Dedifferentiated amniotic fluid mesenchymal stem cell (primary cell): ENCODE results near the gene COL4A1.

ENCODE experiments used
- DNase-seq: peaks from one replicate; pipeline ENCODE4 v3.0.0-alpha.2; 2016; ENCODE audit errors: extremely low spot score

Gene COL4A1

GRCh38 chr13:110341445-110342244 is 34.7 kb upstream of the COL4A1 start:
- no peak for DNase-seq

- no peak for DNase-seq
These were observed 34.0 kb upstream of the COL4A1 start for GRCh38 chr13:110340812-110341444.

- no peak for DNase-seq
These were observed 33.1 kb upstream of the COL4A1 start for GRCh38 chr13:110339975-110340550.

- no peak for DNase-seq
These were observed 32.3 kb upstream of the COL4A1 start for GRCh38 chr13:110339263-110339662.

GRCh38 chr13:110338441-110339101 is 31.6 kb upstream of the COL4A1 start:
- peak; percentile 54 for DNase-seq

GRCh38 chr13:110337247-110337646 is 30.3 kb upstream of the COL4A1 start:
- no peak for DNase-seq

- DNase-seq: no peak
These were observed 29.7 kb upstream of the COL4A1 start for GRCh38 chr13:110336681-110337080.

- no peak for DNase-seq
These were observed 29.2 kb upstream of the COL4A1 start for GRCh38 chr13:110336108-110336507.

- no peak for DNase-seq
These were observed 28.0 kb upstream of the COL4A1 start for GRCh38 chr13:110334841-110335490.

GRCh38 chr13:110334256-110334655 is 27.3 kb upstream of the COL4A1 start:
- no peak for DNase-seq

GRCh38 chr13:110333837-110334236 is 26.9 kb upstream of the COL4A1 start:
- no peak for DNase-seq

- no peak for DNase-seq
These were observed 25.8 kb upstream of the COL4A1 start for GRCh38 chr13:110332750-110333149.

GRCh38 chr13:110331362-110331761 is 24.4 kb upstream of the COL4A1 start:
- no peak for DNase-seq

- DNase-seq: no peak
These were observed 23.6 kb upstream of the COL4A1 start for GRCh38 chr13:110330491-110331011.

- DNase-seq: peak; percentile 85
These were observed 23.0 kb upstream of the COL4A1 start for GRCh38 chr13:110329798-110330461.

GRCh38 chr13:110329258-110329657 is 22.3 kb upstream of the COL4A1 start:
- no peak for DNase-seq

GRCh38 chr13:110328573-110328972 is 21.6 kb upstream of the COL4A1 start:
- no peak for DNase-seq

- no peak for DNase-seq
These were observed 20.2 kb upstream of the COL4A1 start for GRCh38 chr13:110327051-110327721.

- no peak for DNase-seq
These were observed 19.4 kb upstream of the COL4A1 start for GRCh38 chr13:110326263-110326904.
